ENCODE measurements around the gene APC2.
"Not testable (repeated sequence)": the region's sequence is repeated elsewhere in the genome, so short reads cannot be mapped to it uniquely, and the experiment has no call there.

Gene APC2

DNA sequence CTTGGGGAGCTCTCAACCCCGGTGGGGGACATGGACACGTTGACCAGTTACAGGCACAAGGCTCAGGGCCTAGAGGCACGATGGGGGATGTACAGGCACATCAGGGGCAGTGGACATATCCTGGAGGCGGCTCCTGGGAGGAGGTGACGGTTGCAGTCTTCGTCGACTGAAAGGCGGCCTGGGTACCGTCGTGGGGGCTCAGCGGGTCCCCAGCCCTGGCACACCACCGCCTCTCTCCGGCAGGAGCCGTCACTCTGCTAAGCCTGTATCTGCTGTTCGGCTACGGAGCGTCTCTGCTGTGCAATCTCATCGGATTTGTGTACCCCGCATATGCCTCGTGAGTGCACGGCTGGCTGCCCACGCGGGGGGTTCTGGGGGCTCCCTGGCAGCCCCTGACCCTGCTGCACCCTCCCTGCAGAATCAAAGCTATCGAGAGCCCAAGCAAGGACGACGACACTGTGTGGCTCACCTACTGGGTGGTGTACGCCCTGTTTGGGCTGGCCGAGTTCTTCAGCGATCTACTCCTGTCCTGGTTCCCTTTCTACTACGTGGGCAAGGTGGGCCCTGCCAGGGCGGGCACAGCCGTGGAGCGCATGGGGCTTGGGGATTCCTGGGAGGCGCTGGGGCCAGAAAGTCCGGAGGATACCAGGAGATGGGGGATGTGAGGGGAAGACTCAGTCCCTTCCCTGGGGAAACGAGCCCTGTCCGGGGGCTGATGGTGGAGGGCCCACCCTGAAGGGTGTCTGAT is 45.3 kb downstream of the APC2 start:
- DNase-seq (ENCODE audit: low read depth, low spot score), result no peak

DNA sequence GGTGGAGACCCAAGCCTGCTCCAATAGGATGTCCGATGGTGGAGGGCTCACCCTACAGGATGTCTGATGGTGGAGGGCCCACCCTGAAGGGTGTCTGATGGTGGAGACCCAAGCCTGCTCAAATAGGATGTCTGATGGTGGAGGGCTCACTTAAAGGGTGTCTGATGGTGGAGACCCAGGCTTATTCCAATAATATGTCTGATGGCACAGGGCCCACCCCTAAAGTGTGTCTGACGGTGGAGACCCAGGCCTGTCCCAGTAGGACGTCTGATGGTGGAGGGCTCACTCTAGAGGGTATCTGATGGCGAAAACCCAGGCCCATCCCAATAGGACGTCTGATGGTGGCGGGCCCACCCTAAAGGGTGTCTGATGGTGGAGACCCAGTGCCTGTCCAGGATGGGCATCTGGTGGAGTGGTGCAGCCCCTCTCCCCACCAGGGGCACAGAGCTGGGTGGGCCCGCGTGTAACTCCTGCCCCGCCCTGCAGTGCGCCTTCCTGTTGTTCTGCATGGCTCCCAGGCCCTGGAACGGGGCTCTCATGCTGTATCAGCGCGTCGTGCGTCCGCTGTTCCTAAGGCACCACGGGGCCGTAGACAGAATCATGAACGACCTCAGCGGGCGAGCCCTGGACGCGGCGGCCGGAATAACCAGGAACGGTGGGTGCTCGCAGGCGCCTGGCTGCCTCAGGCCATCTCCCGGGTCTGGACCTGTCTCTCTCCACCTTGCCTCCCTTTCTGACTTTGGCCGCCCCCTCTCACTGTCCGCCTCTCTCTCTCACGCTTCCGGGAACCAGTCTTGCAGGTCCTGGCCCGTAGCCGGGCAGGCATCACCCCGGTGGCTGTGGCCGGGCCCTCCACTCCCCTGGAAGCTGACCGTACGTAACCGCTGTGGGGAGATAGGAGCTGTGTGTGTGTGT is 46.1 kb downstream of the APC2 start:
- no peak for DNase-seq (ENCODE audit: low read depth, low spot score)

DNA sequence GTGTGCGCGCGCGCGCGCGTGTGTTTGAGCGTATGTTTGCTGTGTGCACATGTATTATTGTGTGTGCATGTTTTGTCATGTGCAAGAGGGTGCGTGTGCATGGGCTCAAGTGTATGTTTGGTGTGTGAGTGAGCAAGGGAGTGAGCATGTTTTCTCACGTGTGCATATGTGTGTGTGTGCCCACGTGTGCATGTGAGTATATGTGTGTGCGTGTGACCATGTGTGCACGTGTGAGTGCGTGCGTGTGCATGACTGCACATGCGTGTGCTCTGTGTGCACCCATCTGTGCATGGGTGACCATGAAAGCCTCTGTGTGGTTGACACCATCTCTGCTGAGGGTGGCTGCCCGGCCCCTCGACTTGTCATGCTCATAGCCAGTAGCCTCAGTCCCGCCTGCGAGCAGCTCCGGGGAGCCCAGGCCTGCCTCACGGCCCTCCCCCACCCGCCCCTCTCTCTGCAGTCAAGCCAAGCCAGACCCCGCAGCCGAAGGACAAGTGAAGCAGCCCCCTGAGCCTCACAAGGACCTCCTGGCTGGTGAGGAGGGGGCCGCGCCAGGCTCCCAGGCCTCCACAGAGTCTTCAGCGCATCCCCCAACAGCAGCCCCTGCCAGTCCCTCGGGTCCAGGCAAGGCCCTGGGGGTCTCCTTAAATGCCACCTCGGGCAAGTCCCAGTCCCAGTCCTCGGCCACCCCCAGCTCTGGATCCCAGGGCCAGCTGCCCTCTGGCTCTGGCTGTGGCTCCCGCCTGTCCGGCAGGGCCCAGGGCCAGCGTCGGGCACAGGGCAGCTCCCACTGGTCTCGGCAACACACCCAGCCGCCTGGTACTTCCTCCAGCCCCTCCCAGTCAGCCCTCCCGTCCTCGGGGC is 47.0 kb downstream of the APC2 start:
- DNase-seq (ENCODE audit: low read depth, low spot score), result no peak

DNA sequence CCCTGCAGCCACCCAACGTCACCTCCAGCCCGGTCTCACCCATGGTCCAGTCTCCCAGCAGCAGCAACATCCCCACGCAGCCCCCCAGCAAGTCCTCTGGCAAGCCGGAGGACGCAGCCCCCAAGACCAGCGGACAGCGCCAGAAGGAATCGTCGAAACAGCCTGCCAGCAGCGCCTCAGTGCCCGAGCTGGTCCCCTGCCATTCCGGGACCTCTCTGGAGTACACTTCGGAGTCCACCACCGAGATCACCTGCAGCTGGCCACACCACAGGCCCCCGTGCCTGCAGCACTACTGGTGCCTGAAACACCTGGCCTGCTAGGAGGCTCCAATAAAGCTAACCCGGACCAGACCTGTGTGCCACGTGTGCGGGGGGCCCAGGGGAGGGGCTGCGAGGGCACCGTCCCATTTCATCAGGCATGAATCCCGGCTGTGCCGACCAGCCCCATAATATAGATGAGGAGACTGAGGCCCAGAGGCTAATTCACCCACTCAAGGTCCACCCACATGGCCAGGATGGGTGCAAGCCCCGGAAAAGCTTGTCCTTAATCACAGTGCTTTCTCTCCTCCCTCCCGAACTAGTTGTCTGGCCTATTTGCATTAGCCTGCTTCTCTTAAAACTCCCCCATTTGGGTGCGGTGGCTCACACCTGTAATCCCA is 47.8 kb downstream of the APC2 start:
- DNase-seq (ENCODE audit: low read depth, low spot score), result no peak

DNA sequence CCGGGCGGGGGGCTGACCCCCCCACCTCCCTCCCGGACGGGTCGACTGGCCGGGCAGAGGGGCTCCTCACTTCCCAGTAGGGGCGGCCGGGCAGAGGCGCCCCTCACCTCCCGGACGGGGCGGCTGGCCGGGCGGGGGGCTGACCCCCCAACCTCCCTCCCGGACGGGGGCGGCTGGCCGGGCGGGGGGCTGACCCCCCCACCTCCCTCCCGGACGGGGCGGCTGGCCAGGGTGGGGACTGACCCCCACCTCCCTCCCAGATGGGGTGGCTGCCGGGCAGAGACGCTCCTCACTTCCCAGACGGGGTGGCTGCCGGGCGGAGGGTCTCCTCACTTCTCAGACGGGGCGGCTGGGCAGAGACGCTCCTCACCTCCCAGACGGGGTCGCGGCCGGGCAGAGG is 49.3 kb downstream of the APC2 start:
- not testable (repeated sequence) for DNase-seq (ENCODE audit: low read depth, low spot score)

DNA sequence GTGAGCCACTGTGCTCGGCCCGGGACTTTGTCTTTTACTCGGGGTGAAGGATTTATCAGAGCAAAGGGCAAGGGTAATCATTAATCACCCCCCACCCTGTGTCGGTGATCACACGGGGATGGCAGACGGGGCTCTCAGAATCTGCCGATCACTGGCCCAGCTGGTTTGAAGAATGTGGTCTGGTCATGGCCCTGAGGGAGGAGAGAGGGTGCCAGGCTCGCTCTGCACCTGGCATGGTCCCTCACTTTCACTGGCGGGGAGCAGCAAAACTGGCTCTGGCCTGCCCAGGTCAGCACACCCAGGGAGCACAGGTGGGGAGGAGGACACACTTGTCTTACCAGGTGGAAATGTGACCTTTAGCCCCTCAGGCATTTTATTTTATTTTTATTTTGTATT is 51.3 kb downstream of the APC2 start:
- DNase-seq (ENCODE audit: low read depth, low spot score), result no peak

DNA sequence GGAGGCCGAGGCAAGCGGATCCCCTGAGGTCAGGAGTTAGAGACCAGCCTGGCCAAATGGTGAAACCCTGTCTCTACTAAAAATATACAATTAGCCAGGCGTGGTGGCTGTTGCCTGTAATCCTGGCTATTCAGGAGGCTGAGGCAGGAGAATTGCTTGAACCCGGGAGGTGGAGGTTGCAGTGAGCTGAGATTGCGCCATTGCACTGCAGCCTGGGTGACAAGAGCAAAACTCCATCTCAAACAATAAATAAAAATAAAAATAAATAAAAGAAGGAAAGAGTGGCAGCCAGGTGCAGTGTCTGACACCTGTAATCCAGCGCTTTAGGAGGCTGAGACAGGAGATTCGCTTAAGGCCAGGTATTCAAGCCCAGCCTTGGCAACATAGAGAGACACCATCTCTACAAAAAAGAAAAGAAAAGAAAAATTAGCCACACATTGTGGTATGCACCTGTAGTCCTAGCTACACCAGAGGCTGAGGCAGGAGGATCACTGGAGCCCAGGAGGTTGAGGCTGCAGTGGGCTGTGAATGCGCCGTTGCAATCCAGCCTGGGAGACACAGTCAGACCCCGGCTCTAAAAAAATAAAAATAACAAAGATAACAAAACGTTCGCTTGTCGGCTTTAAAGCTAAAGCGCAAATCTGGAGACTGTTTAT is 52.6 kb downstream of the APC2 start:
- DNase-seq (ENCODE audit: low read depth, low spot score), result no peak

DNA sequence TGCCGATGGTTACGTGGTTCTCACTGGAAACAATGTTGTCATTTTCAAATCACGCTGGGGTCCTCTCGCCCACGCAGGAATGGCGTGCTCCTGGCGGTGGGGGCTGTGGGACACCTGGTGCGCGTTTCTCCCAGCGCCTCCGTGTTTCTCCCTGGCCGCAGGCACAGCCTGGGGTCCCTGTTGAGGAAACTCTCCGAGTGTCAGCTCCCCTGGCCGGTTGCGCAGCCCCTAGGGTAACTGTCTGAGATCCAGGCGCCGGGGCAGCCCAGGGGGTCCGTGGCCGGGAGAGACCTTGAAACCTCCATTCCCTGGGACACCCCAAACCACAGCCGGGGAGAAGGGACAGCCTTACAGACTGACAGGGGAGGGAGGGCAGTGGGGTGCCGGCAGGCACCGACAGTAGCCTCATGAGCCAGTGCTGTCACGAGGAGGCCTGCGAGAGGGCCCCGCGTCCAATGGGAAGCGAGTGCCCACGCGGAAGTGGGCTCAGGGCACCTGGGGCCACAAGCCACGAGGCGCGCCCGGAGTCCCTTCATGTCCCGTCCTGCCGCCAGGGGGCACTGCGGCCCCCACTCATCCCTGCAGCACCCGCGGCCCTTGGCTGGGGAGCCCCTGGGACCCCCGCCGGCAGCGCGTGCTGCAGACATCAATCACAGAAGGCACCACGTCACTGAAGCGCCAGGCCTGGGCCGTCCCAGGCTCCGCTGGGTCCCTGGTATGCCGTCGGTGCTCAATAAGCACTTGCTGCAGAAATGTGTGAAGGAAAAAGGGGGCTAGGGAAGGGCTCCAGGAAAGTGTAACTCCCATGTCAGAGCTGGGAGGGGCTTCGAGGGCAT is 53.4 kb downstream of the APC2 start:
- DNase-seq (ENCODE audit: low read depth, low spot score), result no peak

DNA sequence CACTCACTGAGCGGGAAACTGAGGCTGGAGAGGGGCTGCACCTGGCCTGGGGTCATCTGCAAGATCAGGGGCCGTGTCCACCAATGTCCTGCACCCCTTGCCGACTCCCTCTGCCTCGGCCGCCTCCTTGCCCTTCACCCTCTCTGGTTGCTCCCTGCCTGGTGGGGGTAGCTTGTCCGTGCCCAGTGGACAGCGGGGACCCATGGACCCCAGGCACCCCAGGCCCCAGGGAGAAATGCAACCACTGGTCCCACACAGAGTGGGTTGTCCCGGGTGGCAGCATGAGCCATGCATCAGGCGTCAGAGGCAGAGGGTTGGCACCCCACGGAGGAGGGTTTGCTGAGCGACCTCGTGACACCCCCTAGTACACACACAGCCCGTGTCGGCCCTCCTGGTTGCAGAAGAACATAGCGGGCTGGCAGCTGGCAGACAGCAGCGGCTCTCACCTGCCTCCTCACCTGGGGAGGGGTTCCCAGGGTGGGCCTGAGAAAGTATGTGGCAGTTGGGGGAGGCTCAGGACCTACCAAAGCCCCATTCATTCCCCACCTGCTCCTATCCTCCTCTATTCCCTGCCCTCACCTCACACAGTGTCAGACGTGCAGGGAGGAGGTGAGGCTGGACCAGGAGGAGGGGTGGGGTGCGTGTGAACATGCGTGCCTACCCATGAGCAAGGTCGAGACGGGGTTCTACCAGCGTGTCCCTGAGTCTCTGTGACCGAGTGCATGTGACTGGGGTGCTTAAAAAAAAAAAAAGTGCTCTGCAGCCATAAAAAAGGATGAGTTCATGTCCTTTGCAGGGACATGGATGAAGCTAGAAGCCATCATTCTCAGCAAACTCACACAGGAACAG is 54.2 kb downstream of the APC2 start:
- DNase-seq (ENCODE audit: low read depth, low spot score), result no peak

DNA sequence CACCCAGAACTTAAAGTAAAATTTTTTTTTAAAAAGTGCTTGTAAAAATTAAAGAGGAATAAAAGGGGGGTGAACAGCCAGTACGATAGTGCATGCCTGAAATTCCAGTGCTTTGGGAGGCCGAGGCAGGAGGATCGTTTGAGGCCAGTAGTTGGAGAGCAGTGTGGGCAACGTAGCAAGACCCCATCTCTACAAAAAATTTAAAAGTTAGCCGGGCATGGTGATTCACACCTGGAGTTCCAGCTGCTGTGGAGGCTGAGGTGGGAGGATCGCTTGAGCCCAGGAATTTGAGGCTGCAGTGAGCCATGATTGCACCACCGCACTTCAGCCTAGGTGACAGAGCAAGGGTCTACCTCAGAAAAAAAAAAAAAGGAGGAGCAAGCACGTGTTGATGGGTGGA is 55.1 kb downstream of the APC2 start:
- DNase-seq (ENCODE audit: low read depth, low spot score), result no peak

DNA sequence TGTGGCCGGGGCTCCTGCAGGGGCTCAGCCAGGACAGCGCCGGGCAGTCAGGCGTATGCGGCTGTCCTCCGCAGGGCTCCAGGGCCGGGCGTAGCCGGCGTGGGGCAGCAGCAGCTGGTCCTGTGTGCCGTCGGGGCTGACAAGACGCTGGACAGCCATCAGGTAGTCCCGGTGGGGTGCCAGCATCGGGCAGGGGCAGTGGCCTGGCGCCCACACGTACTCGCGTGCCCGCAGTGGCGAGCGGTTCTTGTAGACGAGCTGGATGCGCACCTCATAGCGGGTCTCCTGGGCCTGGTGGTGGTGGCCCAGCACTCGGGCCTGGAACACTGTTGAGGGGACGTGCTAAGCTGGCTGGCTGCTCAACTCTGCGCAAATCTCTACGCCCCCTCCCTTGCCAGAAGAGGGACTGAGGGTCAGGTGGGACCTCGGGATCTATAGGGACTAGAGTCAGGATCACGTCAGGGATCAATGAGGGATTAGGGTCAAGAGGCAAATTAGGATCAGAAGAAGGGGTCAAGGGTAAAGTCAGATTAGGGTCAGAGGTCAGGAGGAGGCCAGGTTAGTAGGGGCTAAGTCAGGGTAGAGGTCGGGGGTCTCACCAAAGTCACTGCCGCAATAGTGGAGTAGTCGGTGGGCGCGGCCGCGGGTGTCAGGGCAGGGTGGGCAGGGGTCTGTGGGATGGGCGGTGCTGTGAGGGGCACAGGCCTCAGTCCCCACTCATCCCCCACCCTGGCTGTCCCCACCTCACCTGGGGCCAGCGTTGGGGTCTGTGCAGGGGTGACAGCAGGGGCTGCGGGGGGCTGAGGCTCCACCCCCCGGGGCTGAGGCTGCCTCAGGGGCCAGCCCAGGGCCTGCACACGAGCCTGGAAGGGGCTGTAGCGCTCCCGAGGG is 56.3 kb downstream of the APC2 start:
- no peak for DNase-seq (ENCODE audit: low read depth, low spot score)

DNA sequence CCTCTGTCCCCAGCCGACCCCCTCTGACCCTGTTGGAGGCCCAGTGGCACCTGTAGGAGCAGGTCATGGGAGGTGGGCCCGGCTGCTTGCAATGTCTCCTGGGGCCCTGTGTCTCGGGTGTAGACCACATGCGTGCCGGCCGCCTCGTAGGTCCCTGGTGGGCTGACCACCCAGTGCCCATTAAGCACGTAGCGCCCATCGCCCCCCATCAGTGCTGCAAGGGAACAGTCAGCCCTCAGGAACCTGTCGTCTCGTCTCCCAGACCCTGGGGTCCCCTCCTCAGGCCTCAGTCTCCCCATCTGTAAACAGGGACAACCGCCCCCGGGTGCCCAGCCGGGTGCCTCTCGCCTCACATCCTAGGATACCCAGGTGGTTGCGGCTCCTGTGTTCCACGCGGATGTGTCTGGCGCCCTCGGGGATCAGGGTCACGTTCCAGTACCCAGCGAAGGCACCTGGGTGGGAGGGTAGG is 57.3 kb downstream of the APC2 start:
- DNase-seq (ENCODE audit: low read depth, low spot score), result no peak

DNA sequence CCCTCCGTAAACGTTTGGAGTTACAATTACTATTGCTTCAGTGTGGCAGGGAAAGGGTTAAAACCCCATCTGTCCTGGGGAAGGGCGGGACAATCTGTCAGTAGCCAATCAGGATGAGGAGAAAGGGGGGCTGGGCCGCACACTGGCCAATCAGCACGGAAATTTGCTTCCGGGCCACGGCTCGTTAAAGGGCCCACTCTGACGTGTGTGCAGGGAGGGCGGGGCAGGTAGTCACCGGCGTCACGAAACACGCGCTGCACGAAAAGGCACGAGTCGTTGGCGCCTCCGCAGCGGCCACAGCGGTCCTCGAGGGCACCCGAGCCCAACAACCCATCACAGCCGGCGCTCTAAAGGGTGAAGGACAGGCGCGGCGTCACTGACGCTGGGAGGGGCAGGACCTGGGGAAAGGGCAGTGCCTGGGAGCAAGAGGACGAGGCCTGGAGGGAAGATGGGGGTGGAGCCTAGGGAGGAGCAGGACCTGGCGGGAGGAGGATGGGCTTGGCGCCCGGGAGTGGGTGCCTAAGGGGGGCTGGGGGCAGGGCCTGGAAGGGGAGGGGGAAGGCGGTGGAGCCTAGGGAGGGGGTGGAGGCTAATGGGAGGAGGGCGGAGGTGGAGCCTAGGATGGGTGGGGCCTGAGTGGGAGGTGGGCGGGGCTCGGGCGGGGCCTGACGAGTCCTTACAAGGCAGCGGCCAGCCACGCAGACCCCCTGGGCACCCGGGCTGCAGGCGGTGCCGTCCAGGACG is 58.0 kb downstream of the APC2 start:
- peak; percentile 77 for DNase-seq (ENCODE audit: low read depth, low spot score)

DNA sequence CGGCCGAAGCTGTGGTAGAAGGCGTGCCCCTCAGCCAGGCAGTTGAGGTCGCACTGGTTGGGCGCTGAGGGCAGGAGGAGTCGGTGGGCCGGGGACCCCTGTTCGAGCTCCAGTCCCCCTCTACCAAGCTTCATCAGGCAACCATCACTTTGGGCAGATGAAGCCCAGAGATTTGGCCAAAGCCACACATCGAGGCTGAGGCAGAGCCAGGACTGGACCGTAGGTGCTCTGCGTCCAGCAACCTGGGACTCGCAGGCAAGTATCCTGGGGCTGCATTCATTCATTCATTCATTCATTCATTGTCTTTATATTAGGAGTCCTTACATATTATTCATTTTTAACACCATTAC is 58.6 kb downstream of the APC2 start:
- DNase-seq (ENCODE audit: low read depth, low spot score), result no peak

DNA sequence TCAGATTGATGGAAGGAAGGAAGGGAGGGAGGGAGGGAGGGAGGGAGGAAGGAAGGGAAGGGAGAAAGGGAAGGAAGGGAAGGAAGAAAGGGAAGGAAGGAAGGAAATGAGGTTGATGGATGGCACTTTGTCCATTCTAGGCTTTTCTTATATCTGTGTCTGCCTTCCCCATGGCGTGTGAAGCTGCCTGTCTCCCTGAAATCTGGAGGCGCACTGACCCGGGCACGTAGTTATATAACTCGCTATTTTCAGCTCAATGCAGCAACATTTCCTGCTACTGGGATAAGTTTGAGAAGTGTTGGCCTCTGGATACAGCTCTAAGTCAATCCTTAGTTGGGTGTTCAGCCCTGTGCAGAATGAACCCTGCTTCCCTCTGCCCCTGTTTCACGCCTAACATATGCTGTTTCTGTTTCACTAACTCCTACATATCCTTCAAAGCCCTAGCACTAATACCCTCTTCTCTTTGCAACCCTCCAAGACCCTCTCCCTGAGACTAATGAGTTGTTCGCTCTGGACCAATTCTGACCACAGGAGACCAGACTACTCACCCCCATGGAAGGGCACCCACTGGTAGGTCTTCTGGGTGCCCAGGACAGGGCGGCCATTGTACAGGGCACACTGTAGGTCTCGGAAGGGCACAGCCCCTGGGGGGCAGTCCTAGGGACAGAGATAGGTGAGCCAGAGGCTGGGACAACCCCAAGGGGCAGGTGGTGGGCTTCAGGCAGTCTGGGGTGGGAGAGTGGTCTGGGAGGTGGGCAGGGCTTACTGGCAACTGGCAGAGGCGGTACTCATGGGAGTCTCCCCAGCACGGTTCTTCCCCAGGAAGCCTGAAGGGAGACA is 59.9 kb downstream of the APC2 start:
- no peak for DNase-seq (ENCODE audit: low read depth, low spot score)

DNA sequence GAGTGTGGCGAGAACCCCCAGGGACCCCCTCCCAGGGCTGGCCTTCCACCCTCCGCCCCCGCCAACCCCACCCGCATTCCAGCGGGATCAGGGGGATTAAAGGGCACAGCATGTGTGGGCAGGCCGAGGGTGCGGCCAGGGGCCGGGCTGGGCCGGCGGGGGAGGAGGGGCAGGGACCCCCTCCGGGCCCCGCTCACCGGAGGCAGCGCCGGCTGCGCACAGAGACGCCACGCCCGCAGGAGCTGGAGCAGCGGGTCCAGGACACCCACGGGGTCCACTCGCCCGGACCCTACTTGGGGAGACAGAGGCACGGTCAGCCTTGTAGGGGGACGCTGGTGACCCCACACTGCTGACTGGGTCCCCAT is 60.5 kb downstream of the APC2 start:
- DNase-seq (ENCODE audit: low read depth, low spot score), result no peak

DNA sequence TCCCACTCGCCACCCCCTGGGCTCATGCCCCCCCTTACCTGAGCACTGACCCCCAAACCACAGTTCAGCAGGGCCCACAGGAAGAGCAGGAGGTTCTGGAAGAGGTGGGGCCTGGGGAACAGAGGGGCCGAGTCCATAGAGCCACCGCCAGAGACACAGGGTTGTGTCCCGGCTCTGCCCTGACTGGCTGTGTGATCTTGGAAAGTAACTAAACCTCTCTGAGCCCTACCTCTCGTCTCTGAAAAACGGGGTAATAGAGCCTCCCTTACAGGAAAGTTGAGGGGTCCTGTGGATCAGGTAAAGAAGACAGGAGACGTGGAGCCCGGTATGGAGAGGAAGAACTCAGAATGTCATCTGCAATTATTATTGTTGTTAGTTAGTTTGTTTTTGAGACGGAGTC is 60.9 kb downstream of the APC2 start:
- DNase-seq (ENCODE audit: low read depth, low spot score), result no peak

Data from iPS DF 19.7 (cell line).